AML-193 (cell line): ENCODE measurements around the gene ATG101.

ENCODE experiments used
- DNase-seq, 2 experiments: peaks; one replicate each; lab custom pipeline; 2025; lab: John Stamatoyannopoulos, UW

The ATG101 gene

DNA sequence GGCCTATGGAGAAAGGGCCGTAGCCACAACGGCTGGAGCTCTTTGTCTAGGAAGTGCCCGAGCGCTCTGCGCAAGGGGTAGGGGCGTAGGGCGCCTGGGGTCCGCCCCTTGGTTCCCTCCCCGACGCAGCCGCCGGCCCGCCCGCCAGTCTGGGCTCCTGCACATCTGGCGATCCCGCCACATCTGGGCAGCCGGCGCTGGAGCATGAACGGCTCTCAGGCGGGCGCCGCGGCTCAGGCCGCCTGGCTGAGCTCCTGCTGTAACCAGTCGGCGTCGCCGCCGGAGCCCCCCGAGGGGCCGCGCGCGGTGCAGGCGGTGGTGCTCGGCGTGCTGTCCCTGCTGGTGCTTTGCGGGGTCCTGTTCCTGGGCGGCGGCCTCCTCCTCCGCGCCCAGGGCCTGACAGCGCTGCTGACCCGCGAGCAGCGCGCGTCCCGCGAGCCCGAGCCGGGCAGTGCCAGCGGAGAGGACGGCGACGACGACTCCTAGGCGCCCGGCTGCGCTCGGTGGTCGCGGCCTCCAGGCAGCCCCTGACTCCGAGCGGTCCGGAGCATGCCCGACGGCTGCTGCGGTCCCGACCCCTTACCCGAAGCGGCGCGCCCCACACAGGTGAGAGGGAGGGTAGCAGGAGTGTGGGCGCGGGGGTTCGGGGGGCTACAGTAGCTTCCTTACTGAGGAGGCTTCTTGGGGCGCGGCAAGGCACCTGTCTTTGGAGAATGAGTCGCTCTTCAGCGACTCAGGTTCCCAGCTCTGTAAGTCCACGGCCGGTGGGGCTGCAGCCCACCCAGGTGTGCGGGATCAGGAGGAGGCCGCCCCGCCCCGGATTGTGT, 10.0 kb downstream of the ATG101 start, which contains the start of gene SMIM41:
TSS of gene SMIM41 (plus strand) at position 129 of the 827 bp plus-strand sequence. CDS start at position 205, 76 bp downstream.
- DNase-seq: no peak

DNA sequence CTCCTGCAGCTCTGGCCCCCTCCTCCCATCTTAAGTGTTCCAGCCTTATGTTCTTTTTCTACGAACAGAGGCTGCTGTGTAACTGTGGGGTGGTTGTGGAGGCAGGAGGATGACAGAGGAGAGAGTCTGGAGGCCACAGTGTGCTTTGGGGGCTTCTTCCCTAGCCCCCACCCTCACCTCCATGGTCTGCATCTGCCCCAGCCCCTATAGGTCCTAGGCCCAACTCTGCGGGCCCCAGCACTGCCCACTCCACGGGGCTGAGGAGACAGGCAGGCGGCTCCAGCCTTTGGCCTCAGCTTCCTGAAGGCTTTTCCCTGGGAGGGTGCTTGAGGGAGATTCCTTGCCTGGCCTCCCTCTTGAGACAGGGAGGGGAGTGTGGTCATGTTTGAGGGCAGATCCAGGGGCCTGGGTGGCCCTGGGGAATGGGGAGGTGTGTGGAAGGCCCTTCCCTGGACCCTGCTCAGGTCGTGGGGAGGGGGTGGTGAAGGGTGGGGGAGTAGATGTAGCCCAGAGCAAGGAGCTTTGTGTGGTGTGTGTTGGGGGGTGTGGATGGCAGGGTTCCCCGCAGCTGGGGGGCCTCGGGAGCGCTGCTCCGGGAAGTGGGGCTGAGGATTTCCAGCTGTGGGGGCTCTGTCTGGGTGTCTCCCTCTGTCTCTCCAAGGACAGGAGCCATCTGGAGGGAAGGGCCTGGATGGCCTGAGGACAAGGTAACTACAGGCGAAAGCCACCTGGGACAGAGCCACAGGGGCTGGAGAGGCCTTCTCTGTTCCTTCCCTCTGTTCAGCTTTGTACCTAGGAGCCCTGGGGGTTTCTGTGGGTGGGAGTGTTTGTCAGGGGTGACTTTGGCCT, 10.8 kb downstream of the ATG101 start:
- no peak for DNase-seq

DNA sequence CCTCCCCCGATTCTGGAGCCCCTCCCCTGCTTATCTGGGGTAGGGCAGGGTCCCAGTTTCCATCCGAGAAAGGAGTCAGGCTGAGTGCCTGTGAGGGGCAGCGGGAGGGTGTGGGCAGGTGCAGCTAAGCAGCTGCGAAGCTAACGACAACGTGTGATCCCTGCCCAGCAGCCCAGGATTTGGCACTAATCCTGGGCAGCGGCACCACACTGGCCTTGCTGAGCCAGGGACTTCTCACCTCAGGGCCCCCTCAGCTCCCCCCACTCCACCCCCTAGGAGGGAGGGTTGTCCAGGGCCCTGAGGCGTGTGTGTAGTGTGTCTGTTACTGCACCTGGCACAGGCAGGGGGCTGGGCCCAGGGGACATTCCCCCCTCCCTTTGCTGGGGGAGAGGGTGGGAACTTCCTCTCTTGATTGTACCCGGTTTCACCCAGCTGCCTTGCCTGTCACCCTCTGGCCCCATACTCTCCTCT, 11.5 kb downstream of the ATG101 start:
- no peak for DNase-seq

DNA sequence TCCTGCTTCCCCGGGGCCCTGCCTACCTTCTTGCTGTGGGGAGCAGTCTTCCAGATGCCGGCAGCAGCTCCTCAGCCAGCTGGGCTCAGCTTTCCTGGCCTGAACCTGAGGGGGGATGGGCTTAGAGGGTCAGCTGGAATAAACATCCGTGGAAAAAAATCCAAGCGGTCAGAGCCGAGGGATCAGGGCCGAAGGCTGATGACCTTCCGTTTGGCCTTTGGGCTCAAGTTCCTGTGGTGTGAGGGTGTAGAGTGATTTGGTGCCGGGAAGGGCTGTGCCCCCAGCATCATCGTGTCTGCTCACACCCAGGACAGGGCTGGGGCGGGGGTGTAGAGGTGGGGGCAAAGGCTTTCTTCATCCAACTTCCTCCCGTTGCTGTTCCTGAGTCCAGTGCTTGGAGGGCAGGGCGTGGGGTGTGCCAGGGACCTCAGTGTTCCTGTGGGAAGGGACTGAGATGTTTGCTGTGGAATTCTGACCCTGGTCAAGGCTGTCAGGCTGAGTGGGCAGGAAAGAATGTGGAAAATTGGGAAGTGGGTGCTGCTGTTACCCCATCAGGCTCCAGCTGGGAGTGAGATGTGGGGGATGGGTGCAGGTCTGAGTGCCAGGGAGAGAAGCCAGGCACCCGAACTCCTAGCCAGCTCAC, 12.4 kb downstream of the ATG101 start:
- no peak for DNase-seq

DNA sequence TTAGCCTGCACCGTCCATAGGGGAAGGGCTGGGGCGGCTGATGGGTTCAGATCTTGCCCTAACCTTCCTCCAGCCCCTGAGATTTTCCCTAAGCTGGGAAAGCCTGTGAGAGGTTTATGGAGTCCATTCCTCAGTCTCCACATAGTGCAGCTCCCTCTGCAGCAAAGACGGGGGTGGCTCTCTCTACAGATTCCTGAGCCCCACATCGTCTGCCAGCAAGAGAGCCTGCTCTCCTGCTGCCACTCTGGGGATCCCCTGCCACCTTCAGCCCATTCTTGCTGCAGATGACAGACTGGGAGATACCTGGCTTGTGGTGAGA, 12.8 kb downstream of the ATG101 start:
- DNase-seq: peak in 1 of 2 experiments; percentile 9

GRCh38 chr12:52082988-52083637, 13.3 kb downstream of the ATG101 start:
- peak; percentile 30 to 44 for DNase-seq

GRCh38 chr12:52083638-52083996, 13.8 kb downstream of the ATG101 start:
- DNase-seq: no peak

GRCh38 chr12:52084491-52085231, 14.9 kb downstream of the ATG101 start:
- no peak for DNase-seq

- DNase-seq: no peak
Observed at GRCh38 chr12:52085682-52086180, 16.0 kb downstream of the ATG101 start.

GRCh38 chr12:52086366-52086765, 16.6 kb downstream of the ATG101 start:
- no peak for DNase-seq

DNA sequence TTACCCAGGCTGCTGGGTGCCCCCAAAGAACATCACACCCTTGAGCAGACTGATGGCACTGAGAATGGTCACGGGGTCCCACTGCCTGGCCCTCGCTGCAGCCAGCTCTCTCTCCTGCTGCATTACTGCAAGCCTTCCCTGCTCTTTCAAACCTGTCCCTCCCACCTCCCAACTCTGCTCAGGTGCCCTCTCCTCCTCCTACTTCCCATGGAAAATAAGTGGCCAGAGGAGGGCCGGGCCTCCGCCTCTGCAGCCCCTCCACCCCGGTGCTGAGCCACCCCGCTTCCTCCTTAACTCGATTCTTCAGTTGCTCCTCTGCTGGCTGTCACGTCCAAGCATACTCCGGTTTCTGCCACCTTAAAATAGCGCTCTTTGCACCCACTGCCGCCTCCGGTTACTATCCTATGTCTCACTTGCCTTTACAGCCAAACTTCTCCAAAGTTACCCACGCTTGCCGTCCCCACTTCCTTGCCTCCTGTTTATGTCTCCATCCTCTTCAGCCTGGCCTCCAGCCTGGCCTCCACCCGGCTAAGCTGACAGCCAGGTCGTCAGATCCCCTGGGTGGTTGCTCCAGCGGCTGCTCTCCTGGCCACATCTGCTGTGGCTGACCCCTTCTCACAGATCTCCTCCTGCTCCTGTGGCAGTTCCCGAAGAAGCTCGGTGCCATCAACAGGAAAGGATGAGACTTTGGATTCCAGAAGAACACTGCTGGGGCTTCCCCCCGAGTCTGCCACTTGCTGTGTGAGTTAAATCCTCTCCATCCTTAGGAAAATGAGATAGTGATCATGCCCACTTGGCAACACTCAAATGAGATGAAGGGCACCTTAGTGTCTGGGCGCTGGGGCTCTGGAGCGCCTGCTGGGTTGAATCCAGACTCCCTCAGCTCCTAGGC, 17.4 kb downstream of the ATG101 start:
- DNase-seq: no peak

DNA sequence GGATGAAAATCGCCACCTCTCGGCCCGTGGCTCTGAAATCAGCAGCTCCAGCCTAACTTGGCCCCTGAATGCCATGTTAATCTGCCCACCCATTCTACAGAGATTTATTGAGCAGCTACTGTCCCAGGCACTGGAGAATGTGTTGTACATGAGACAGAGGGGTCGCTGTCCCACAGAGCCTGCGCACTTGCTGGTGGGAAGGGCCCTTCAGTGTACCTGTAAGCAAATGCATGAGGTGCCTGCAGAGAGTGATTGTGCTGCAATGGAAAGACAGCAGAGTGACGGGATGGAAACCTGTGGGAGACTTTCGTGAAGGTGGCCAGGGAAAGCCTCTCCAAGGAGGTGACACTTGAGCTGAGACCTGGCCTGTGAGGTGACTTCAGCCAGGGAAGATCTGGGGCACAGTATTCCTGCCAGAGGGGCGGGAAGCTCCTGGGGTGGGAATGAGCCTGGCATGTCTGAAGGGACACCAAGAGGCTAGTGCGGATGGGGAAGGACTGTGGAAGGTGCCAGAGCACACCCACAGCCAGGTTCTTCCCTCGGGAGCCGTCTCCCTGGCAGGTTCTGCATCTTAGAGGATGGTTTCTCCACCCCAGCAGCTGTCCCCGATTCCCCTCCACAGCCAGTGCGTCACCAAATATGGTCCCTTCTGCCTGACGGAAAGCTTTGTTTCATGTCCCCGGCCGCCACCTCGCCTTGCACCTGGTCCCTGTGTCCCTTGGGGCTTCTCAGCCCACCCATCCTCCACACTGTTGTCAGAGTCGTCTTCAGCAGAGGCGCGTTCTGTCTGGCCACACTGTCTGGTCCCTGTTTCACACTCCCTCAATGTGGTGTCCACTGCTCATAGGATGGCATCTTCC, 18.4 kb downstream of the ATG101 start:
- no peak for DNase-seq

GRCh38 chr12:52089491-52089890, 19.7 kb downstream of the ATG101 start:
- DNase-seq: no peak

DNA sequence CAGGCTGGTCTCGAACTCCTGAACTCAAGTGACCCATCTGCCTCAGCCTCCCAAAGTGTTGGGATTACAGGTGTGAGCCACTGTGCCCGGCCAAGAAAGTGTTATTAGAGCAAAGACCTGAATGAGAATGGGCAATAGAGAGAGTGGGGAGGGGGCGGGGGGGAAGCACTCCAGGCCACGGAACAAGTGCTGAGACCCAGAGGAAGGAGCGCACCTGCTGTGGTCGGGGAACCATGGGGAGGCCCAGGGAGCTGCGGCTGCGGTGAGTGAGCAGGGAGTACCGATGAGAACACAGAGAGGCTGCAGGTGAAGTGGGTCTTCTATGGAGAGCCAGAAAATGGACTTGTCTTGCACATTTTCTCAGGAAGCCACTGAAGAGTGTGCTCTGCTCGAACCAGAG, 20.5 kb downstream of the ATG101 start:
- no peak for DNase-seq

DNA sequence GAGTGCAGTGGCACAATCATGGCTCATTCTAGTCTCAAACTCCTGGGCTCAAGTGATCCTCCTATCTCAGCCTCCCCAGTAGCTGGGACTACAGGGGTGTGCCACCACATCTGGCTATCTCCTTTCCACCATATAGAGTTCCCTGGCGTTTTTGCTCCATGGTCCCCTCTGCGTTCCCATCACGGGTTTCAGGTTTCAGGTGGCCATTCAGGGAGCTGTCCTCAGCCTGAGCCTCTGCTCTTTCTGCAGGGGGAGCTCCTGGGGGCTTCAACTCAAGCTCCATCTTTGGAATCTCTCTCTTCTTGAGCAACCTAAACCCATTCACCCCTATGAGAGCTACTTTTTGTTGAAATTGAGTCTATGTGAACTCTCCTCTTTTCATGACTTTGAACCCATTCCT, 21.3 kb downstream of the ATG101 start:
- no peak for DNase-seq

- no peak for DNase-seq
Observed at GRCh38 chr12:52091869-52092268, 22.1 kb downstream of the ATG101 start.

GRCh38 chr12:52093346-52093745, 23.6 kb downstream of the ATG101 start:
- no peak for DNase-seq

DNA sequence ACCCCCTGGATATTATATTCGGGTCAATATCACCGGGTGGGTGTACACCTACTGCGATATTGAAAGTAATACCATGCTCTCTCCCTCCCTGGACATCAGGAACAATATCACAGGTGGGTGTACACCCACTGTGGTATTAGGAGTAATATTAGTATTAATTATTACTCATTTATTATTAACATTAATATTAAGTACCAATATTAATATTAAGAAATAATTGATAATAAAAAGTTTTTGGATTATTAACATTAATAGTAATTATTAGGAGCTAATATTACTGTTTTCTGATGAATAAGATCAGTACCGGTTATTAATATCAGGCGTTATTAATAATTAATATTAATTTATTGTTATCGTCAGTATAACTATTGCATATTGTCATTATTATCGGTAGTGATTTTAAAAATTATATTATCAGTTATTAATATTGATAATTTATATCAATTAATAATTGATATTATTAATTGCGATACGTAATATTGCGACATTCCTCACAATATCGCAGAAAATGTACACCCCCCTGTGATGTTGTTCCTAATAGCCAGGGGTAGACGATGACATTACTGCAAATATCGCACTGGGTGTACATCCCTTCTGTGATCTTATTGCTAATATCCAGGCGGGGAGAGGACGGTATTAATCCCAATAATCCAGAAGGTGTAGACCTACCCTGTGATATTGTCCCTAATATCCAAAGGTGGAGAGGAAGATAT, 26.7 kb downstream of the ATG101 start:
- DNase-seq: no peak
